Fibroblast of mammary gland (primary cell): ENCODE measurements around the gene SZT2.
A peak's percentile ranks its signal among the peaks of the same experiment; 100 is the strongest.
"Not testable (repeated sequence)": the region's sequence is repeated elsewhere in the genome, so short reads cannot be mapped to it uniquely, and the experiment has no call there.

ENCODE experiments used
- DNase-seq: peaks from one replicate; pipeline ENCODE4 v3.0.0-alpha.2; 2010; ENCODE audit warnings: low read depth
- H3K4me3 ChIP-seq: 2 replicates; pipeline ENCODE4 v1.5.1; 2011; ENCODE audit warnings: low read depth, mild to moderate bottlenecking, low read length, moderate library complexity; ENCODE audit not compliant: control insufficient read depth
- TF ChIP-seq, protein P1 (sequence below): conservative IDR thresholded peaks from 2 replicates; pipeline ENCODE4 v1.5.1; 2011; ENCODE audit warnings: low read depth, low read length, inconsistent platforms; ENCODE audit not compliant: control insufficient read depth, insufficient read depth

The SZT2 gene

GRCh38 chr1:43398227-43398626, 8.5 kb downstream of the SZT2 start:
- DNase-seq: no peak
- TF ChIP-seq, protein P1, sequence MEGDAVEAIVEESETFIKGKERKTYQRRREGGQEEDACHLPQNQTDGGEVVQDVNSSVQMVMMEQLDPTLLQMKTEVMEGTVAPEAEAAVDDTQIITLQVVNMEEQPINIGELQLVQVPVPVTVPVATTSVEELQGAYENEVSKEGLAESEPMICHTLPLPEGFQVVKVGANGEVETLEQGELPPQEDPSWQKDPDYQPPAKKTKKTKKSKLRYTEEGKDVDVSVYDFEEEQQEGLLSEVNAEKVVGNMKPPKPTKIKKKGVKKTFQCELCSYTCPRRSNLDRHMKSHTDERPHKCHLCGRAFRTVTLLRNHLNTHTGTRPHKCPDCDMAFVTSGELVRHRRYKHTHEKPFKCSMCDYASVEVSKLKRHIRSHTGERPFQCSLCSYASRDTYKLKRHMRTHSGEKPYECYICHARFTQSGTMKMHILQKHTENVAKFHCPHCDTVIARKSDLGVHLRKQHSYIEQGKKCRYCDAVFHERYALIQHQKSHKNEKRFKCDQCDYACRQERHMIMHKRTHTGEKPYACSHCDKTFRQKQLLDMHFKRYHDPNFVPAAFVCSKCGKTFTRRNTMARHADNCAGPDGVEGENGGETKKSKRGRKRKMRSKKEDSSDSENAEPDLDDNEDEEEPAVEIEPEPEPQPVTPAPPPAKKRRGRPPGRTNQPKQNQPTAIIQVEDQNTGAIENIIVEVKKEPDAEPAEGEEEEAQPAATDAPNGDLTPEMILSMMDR: no peak

DNA sequence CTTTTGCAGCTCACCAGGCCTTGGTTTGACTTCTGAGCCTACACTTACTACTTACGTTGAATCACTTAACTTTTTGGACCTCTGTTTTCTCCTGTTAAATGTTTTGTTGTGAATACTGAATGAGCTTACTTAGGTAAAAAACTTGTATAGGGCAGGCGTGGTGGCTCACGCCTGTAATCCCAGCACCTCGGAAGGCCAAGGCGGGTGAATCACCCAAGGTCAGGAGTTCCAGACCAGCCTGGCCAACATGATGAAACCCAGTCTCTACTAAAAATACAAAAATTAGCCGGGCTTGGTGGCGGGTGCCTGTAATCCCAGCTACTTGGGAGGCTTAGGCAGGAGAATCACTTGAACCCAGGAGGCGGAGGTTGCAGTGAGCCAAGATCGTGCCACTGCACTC, 10.7 kb downstream of the SZT2 start:
- H3K4me3 ChIP-seq, DNase-seq: not testable (repeated sequence)

More at GRCh38 chr1:43398227-43398626, 8.5 kb downstream of the SZT2 start:
- H3K4me3 ChIP-seq: no peak overlapping the region

DNA sequence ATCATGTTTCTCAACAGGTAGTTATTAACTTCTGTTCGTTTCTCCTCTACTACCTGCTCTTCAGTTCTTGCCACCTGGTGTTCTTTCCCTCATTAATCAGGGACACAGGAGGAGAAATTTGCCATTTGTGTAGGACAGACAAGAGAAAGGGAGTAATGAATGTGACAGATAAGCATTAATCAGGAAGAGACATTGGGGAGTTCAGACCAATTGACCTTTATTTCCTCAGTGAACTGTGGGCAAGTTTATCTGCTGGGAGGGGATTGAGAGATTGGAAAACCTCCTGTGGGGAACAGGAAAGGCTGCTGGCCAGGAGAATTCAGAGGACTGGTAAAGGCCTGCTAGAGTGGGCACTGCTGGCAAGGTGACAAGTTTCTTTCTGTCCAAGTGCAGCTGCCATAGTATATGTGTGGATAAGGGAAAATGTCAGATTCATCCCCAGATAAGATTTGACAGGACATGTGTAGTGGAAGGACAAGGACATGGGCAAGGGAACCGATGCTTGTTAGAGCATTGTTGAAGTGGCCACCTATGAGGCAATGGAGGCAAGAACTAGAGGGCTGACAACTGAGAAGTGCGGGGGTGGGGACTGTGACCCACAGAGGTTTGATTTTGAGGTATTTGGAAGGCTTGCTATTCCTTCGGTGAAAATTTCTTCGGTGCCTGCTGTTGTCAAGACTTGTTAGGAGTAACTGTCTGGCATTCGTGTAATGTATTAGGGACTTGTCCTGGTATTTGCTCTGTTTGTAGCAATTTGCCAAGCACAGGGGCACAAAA, 12.6 kb downstream of the SZT2 start:
- DNase-seq: no peak
- no peak overlapping the region for H3K4me3 ChIP-seq
- TF ChIP-seq, protein P1: no peak

DNA sequence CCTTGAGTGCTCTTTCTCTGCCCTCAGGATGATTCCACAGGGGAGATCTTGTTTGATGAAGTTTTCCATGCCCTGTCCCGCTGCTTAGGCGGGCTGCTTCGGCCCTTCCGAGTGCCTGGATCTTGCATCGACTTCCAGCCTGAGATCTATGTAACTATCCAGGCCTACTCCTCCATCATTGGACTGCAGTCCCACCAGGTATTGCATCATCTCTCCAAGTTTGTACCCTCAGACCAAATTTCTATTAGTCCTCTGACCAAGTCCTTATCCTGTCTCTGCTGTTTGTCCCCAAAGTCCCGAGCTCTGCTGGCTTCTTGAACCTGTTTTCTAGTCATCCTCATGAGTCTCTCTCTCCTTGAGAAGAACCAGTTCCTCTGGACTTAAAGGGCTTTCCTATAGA, 14.7 kb downstream of the SZT2 start:
- no peak overlapping the region for H3K4me3 ChIP-seq
- TF ChIP-seq, protein P1: no peak
- DNase-seq: no peak

GRCh38 chr1:43405219-43405875, 15.6 kb downstream of the SZT2 start:
- TF ChIP-seq, protein P1: no peak
- peak; percentile 18 for DNase-seq
- no peak overlapping the region for H3K4me3 ChIP-seq

DNA sequence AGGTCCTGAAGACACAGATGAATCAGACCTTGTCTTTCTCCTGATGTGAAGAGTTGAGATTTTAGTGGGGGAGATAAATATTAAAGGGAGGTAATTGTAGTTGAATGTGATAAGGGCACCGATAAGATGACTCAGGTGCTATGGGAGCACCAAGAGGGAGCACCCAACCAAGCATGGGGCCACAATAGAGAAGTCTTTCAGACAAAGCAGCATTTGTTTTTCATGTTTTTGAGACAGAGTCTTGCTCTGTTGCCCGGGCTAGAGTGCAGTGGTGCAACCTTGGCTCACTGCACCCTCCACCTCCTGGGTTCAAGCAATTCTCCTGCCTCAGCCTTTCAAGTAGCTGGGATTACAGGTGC, 16.2 kb downstream of the SZT2 start:
- DNase-seq: no peak
- H3K4me3 ChIP-seq: no peak overlapping the region
- TF ChIP-seq, protein P1: no peak

- DNase-seq: no peak
- H3K4me3 ChIP-seq: no peak overlapping the region
- TF ChIP-seq, protein P1: no peak
Measured at GRCh38 chr1:43410571-43410970, 20.9 kb downstream of the SZT2 start.

- DNase-seq, H3K4me3 ChIP-seq: not testable (repeated sequence)
Measured at GRCh38 chr1:43413426-43413825, 23.7 kb downstream of the SZT2 start.
